ENCODE measurements around the gene WARS2.

Gene WARS2

GRCh38 chr1:119001181-119002027, 139.0 kb downstream of the WARS2 start:
- in situ Hi-C loops (cut with MboI; ENCODE audit: low sequenced_read_pairs), result no loop called here

- in situ Hi-C loops (cut with MboI; ENCODE audit: low sequenced_read_pairs), result no loop called here
Observed at GRCh38 chr1:119000371-119001180, 139.9 kb downstream of the WARS2 start.

GRCh38 chr1:118999348-119000071, 140.9 kb downstream of the WARS2 start:
- in situ Hi-C loops (cut with MboI; ENCODE audit: low sequenced_read_pairs), result no loop called here

- in situ Hi-C loops (cut with MboI; ENCODE audit: low sequenced_read_pairs), result no loop called here
Observed at GRCh38 chr1:118998171-118998570, 142.3 kb downstream of the WARS2 start.

GRCh38 chr1:118997225-118997624, 143.2 kb downstream of the WARS2 start:
- in situ Hi-C loops (cut with MboI; ENCODE audit: low sequenced_read_pairs), result no loop called here

- in situ Hi-C loops (cut with MboI; ENCODE audit: low sequenced_read_pairs), result no loop called here
Observed at GRCh38 chr1:118995312-118996016, 145.0 kb downstream of the WARS2 start.

GRCh38 chr1:118993700-118994026, 146.8 kb downstream of the WARS2 start:
- in situ Hi-C loops (cut with MboI; ENCODE audit: low sequenced_read_pairs), result no loop called here

GRCh38 chr1:118992868-118993699, 147.4 kb downstream of the WARS2 start:
- in situ Hi-C loops (cut with MboI; ENCODE audit: low sequenced_read_pairs), result no loop called here

GRCh38 chr1:118992237-118992825, 148.1 kb downstream of the WARS2 start:
- in situ Hi-C loops (cut with MboI; ENCODE audit: low sequenced_read_pairs), result no loop called here

GRCh38 chr1:118991448-118991847, 149.0 kb downstream of the WARS2 start:
- in situ Hi-C loops (cut with MboI; ENCODE audit: low sequenced_read_pairs), result no loop called here

- in situ Hi-C loops (cut with MboI; ENCODE audit: low sequenced_read_pairs), result no loop called here
Observed at GRCh38 chr1:118990513-118991152, 149.8 kb downstream of the WARS2 start.

- in situ Hi-C loops (cut with MboI; ENCODE audit: low sequenced_read_pairs), result no loop called here
Observed at GRCh38 chr1:118989878-118990378, 150.5 kb downstream of the WARS2 start.

GRCh38 chr1:118989006-118989815, 151.2 kb downstream of the WARS2 start:
- in situ Hi-C loops (cut with MboI; ENCODE audit: low sequenced_read_pairs), result no loop called here

GRCh38 chr1:118988186-118989005, 152.1 kb downstream of the WARS2 start, which contains the start of gene TBX15:
Gene TBX15, minus strand, starts transcription at chr1:118988343. Its CDS starts 548 bp downstream, at chr1:118987795.
- in situ Hi-C loops (cut with MboI; ENCODE audit: low sequenced_read_pairs), result no loop called here

GRCh38 chr1:118987468-118988185, 152.8 kb downstream of the WARS2 start:
- in situ Hi-C loops (cut with MboI; ENCODE audit: low sequenced_read_pairs), result no loop called here

All from hTERT RPE-1 (cell line).